SK-N-MC (cell line): Measurements from ENCODE around the gene FBXL12.

Source experiments
- EZH2 ChIP-seq: fragments of 200-600 bp; sonication (generic); IDR thresholded peaks from one replicate; pipeline ENCODE4 v1.6.1; 2017; ENCODE audit warnings: antibody characterized with exemption
- POLR2AphosphoS5 ChIP-seq: IDR thresholded peaks from 2 replicates; pipeline ENCODE4 v1.6.1; 2012; ENCODE audit warnings: mild to moderate bottlenecking, low read depth, low read length, borderline replicate concordance

DNA sequence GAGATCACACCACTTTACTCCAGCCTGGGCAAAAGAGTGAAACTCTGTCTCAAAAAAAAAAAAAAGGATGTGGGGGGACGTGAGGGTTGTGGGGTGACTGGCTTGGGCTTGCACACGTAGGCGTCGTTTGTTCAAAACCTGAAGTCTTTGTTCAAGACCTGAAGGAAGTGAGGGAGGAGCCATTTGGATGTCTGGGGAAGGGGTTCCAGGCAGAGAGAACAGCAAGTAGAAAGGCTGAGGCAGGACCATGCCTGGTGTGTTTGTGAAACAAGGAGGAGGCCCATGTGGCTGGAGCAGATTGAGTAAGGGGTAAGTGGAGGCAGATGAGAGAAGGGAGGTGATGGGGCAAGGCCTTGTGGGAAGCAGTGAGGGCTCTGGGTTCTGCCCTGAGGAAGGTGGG, 44.1 kb upstream of the FBXL12 start:
- TF ChIP-seq EZH2 (no peak), POLR2AphosphoS5 (no peak)
